AG09319 (cell line): ENCODE results near the gene SHISA2.

Source experiments
- DNase-seq: peaks from one replicate; pipeline ENCODE4 v3.0.0-alpha.2; 2010; ENCODE audit warnings: low read depth; ENCODE audit errors: extremely low read depth
- CTCF ChIP-seq: IDR thresholded peaks from 2 replicates; pipeline ENCODE4 v1.5.1; 2011; ENCODE audit warnings: low read depth, mild to moderate bottlenecking, inconsistent platforms, low read length, moderate library complexity

SHISA2 gene

GRCh38 chr13:26045142-26045541, 6.7 kb downstream of the SHISA2 start:
- no peak for DNase-seq
- TF ChIP-seq CTCF, result no peak

GRCh38 chr13:26042785-26043184, 9.0 kb downstream of the SHISA2 start:
- no peak for TF ChIP-seq CTCF
- no peak for DNase-seq

- TF ChIP-seq CTCF, result no peak
- no peak for DNase-seq
Measured at GRCh38 chr13:26041444-26041843, 10.4 kb downstream of the SHISA2 start.

- DNase-seq, result no peak
- TF ChIP-seq CTCF, result no peak
Measured at GRCh38 chr13:26038931-26039475, 12.8 kb downstream of the SHISA2 start.

DNA sequence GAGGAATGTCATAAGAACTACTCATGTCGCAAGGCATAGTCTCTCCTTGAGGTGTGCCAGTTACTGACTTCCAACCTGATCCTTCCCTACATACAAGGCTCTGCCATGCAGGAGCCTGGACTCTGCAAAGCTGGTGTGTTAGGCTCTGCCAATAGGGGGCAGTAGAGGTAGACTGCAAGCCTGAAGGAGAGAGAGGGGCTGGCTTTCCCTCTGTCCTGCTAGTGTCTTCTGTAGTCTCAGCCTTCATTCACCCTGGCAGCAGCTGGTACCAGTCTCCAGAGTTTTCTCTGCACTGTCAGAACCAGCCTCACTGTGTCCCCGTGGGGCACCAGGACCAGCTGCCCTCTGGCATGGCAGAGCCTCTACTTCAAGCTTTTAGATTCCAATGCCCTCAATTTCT, 14.5 kb downstream of the SHISA2 start:
- TF ChIP-seq CTCF, result peak; percentile 32
- DNase-seq, result no peak

- no peak for TF ChIP-seq CTCF
- DNase-seq, result no peak
Measured at GRCh38 chr13:26036383-26036782, 15.4 kb downstream of the SHISA2 start.

DNA sequence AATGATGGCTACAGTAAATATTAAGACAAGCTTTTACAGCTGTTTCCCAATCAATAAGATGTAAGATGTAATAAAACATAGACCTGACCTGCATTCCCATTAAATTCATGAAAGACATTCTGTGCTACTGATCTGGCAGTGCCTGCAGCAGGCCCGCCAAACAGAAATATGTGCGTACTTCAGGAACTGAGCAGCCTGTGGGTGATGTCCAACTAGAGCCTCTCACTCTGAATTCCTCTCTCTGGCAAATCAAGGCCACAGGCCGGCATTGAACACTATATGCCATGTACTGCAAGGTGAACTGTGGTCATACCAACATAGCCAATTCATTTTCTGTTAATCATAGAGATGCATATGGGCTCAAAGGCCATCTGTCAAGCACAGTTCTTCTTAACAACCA, 17.8 kb downstream of the SHISA2 start:
- no peak for DNase-seq
- no peak for TF ChIP-seq CTCF
